Small intestine (tissue), 7 donors: Measurements from ENCODE around the gene HTR3E. TPM values are rescaled to one million over a fixed set of nuclear protein-coding genes. Genes with fewer than 3 reads are reported as not detected.
"Not testable (repeated sequence)": the region's sequence is repeated elsewhere in the genome, so short reads cannot be mapped to it uniquely, and the experiment has no call there.

Experiments
- DNase-seq, 2 donors: peaks; one replicate each; pipeline versions ENCODE4 v3.0.0 to v3.0.0-alpha.2; 2013
- FAIRE-seq: peaks from 2 replicates; lab custom pipeline; 2012; peaks lifted over from hg19 to GRCh38; lab: Jason Lieb, UNC
- H3K27ac ChIP-seq, 3 donors: one replicate each; pipeline ENCODE4 v1.5.1; 2013; ENCODE audit warnings: low read length in 2 of 3, mild to moderate bottlenecking in 2 of 3, control low read depth in 1 of 3, inconsistent platforms in 1 of 3, low read depth in 1 of 3, moderate library complexity in 1 of 3
- H3K27me3 ChIP-seq, 3 donors: one replicate each; pipeline ENCODE4 v1.6.1; 2013; ENCODE audit warnings: low read length in 3 of 3, inconsistent platforms in 1 of 3; ENCODE audit not compliant: control insufficient read depth in 3 of 3, insufficient read depth in 3 of 3
- H3K36me3 ChIP-seq, 3 donors: one replicate each; pipeline ENCODE4 v1.6.1; 2013; ENCODE audit warnings: low read length in 3 of 3, inconsistent platforms in 1 of 3, low read depth in 1 of 3, mild to moderate bottlenecking in 1 of 3, moderate library complexity in 1 of 3; ENCODE audit not compliant: control insufficient read depth in 3 of 3, insufficient read depth in 2 of 3
- H3K4me1 ChIP-seq, 3 donors: one replicate each; pipeline ENCODE4 v1.6.1; 2013; ENCODE audit warnings: low read length in 2 of 3, inconsistent platforms in 1 of 3, low read depth in 1 of 3, mild to moderate bottlenecking in 1 of 3, moderate library complexity in 1 of 3; ENCODE audit not compliant: control insufficient read depth in 3 of 3, insufficient read depth in 2 of 3
- H3K4me3 ChIP-seq, 3 donors: one replicate each; pipeline ENCODE4 v1.5.1; 2013; ENCODE audit warnings: low read length in 3 of 3, control low read depth in 1 of 3, inconsistent platforms in 1 of 3, low read depth in 1 of 3, mild to moderate bottlenecking in 1 of 3, moderate library complexity in 1 of 3
- H3K9me3 ChIP-seq, 2 donors: one replicate each; pipeline ENCODE4 v1.6.1; 2013; ENCODE audit warnings: low read depth in 1 of 2, low read length in 1 of 2; ENCODE audit not compliant: control insufficient read depth in 2 of 2, insufficient read depth in 1 of 2
- WGBS, 3 donors: extraction: QIAGEN DNeasy Blood & Tissue Kit; methylation state at CpG; one replicate each; pipeline ENCODE4 v1.1.7; 2013; 5-methylcytosine and 5-hydroxymethylcytosine counted together
- polyA plus RNA-seq, 4 donors: library from polyadenylated mRNA; stranded (reverse) in 3 of 4; unstranded in 1 of 4; fragments of 200-250 nt in 3 of 4; fragments of 120-200 nt in 1 of 4; gene quantifications; one replicate each; pipeline versions ENCODE4 v1.2.1 to v1.2.3, GENCODE V29; 2013
- donor health status: healthy with polysubstance abuse.
- donor health status: control.
- donor health status: control.
- donor health status: Bipolar disorder and iron deficiency.
- donor health status: healthy.

HTR3E gene
- polyA plus RNA-seq, 4 donors = 0.06 to 2.7 (median 1.2) TPM

DNA sequence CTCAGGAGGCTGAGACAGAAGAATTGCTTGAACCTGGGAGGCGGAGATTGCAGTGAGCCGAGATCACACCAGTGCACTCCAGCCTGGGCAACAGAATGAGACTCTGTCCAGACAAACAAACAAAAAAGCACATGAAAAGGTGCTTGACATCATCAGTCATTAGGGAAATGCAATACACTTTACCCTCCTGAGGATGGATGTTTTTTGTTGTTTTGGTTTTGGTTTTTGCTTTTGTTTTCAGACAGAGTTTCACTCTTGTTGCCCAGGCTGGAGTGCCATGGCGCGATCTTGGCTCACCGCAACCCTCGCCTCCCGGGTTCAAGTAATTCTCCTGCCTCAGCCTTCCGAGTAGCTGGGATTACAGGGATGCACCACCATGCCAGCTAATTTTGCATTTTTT lies 24.2 kb downstream of the HTR3E start:
- not testable (repeated sequence) for H3K4me3 ChIP-seq, DNase-seq, FAIRE-seq, H3K9me3 ChIP-seq, H3K27ac ChIP-seq, H3K36me3 ChIP-seq, H3K4me1 ChIP-seq, H3K27me3 ChIP-seq
- 92 to 97% (median 93%) methylated on average over 8 of the region's 8 CpGs for WGBS, 3 donors

DNA sequence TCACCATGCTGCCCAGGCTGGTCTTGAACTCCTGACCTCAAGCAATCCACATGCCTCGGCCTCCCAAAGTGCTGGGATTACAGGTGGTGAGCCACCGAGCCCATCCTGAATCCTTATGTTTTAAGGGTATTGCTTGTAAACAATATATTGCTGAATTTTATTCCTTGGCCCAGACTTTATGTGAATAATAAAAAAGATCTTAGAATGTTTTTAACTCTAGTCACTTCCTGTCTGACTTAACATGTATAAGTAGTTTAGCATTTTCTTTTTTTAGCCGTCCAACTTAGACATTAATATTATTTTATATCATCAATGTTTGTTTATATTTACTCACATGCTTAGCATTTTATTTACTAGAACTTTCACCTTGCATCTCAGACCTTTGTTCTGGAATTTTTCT lies 29.1 kb downstream of the HTR3E start:
- Histone ChIP-seq H3K9me3 (no peaks in the 10 kb centered on the region), H3K27me3 (no peaks in the 10 kb centered on the region), H3K36me3 (no peaks in the 10 kb centered on the region), H3K27ac (no peak overlapping the region), H3K4me1 (no peaks in the 10 kb centered on the region), H3K4me3 (no peak overlapping the region)
- DNase-seq = no peak
- no peak for FAIRE-seq
- WGBS, 3 donors = 73 to 76% (median 73%) methylated on average over 3 of the region's 3 CpGs

DNA sequence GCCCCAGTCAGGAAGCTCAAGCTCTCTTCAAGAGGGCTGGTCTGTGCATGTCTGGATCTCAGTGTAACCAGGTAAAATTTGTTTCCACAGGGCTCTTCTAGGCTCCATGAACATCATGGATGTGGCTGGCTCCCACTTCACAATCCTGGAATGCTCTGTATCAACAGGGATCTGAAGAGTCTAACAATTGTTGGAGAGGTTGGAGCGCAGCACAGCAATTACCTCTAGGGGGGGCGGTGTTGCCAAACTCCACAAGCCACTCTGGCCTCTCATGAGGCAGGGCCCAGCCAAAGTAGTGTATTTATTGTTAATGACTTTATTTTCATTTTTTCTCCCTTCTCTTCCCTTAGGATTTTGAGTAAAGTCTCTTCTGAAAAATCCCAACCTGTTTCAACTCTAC lies 32.1 kb downstream of the HTR3E start:
- DNase-seq (peak; percentile 29 to 31), FAIRE-seq (no peak)
- H3K4me1 ChIP-seq = no peaks in the 10 kb centered on the region

DNA sequence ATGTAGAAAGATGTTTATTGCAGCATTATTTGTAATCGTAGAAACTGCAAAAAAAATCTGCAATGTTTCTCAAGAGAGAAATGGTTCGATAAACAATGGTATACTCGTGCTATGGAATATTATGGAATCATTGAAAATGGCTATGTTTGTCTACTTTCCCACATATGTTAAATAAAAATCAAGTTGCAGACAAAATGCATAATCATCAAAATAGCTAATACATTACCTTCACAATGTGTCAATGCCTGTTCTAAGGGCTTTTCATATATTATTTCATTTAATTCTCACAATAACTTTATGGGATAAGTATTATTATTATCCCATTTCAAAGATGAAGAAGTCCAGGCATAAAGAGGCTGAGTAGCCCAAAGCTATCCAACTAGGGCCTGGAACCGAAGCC lies 36.1 kb downstream of the HTR3E start:
- Histone ChIP-seq H3K27me3 (no peaks in the 10 kb centered on the region), H3K9me3 (no peaks in the 10 kb centered on the region), H3K36me3 (peaks cover 0 to 5% (median 2%) of the 10 kb centered on the region in 3 donors), H3K4me1 (peaks cover 4 to 16% (median 5%) of the 10 kb centered on the region in 3 donors), H3K27ac (no peak overlapping the region), H3K4me3 (no peak overlapping the region)
- WGBS, 3 donors = 94 to 96% (median 95%) methylated on average over 4 of the region's 4 CpGs
- FAIRE-seq (no peak), DNase-seq (no peak)

More for the DNA sequence above, 32.1 kb downstream of the HTR3E start:
- H3K27me3 ChIP-seq = no peaks in the 10 kb centered on the region
- no peak overlapping the region for H3K27ac ChIP-seq
- WGBS, 3 donors = 17 to 36% (median 29%) methylated on average over 2 of the region's 2 CpGs
- no peaks in the 10 kb centered on the region for H3K9me3 ChIP-seq
- no peak overlapping the region for H3K4me3 ChIP-seq
- no peaks in the 10 kb centered on the region for H3K36me3 ChIP-seq

DNA sequence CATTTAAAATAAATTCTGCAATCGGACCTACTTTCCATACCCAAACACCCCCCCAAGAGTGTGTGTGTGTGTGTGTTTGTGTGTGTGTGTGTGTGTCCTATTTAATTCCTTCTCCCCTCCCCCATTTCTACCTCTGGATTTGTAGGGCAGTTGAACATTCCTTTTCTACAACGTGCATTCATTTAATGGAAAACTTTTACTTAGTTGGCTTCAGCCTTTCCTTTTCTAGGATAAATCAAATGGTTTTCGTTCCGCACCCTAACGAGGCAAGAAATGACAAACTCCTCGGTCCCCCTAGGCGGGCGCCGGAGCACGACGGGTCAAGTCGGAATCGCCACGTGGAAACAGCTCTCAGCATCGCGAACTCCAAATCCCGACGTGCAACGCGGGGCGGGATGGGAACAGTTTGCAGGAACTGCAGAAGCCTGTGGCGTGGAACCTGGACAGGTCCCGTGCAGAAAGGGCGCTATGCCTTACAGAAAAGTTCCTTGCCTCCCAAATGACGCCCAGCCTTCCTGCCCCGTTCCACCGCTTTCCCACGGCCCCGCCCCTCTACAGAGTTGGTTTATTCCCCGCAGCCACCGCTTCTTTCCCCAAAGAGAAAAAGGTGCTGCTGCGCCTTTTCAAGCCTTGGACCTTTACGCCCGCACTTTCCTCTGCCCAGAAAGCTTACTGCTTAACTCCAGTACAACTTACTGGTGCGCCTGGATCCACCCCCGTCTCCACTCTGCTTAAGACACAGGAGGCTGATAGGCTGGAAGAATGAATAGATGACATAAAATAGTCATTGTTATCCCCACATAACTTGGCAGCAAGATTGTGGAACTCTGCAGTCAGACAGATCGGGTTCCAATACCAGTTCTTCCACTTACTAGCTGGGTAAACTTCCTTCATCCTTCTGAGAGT lies 37.2 kb downstream of the HTR3E start:
- peak; percentile 87 to 88 for DNase-seq
- peak overlapping the region; percentile 78 to 88 (median 78) for H3K4me3 ChIP-seq
- peak overlapping the region; percentile 67 to 91 (median 68) for H3K27ac ChIP-seq
- no peaks in the 10 kb centered on the region for H3K27me3 ChIP-seq
- peaks cover 0 to 16% (median 2%) of the 10 kb centered on the region in 3 donors for H3K36me3 ChIP-seq
- no peaks in the 10 kb centered on the region for H3K9me3 ChIP-seq
- H3K4me1 ChIP-seq = peaks cover 4 to 16% (median 5%) of the 10 kb centered on the region in 3 donors
- FAIRE-seq = no peak
- WGBS, 3 donors = 1 to 2% (median 2%) methylated on average over 36 to 37 of the region's 37 CpGs

DNA sequence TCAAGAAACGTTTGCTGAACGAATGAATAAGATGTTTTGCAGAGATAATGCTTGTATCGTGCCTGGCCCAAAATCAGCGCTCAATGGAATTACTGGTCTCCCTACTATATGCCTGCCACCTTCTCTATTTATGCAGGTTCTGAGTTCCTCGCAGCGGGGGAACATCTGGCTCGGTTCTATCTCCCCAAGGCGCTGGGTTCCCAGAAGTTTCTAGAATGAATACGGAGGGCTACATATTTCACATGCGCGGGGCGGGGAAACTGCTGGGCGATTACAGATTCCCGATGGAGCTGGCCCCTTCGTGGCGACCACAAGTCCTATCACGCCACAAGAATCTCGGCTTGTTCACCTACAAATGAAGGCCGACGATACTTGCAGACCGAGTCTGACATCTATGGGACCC lies 37.9 kb downstream of the HTR3E start:
- H3K4me3 ChIP-seq = peak overlapping the region; percentile 78 to 88 (median 78)
- no peaks in the 10 kb centered on the region for H3K9me3 ChIP-seq
- peak overlapping the region; percentile 67 to 91 (median 68) for H3K27ac ChIP-seq
- DNase-seq (no peak), FAIRE-seq (no peak)
- H3K36me3 ChIP-seq = peaks cover 0 to 20% (median 2%) of the 10 kb centered on the region in 3 donors
- peaks cover 4 to 16% (median 5%) of the 10 kb centered on the region in 3 donors for H3K4me1 ChIP-seq
- 0% methylated on average over 21 of the region's 21 CpGs for WGBS, 3 donors
- H3K27me3 ChIP-seq = no peaks in the 10 kb centered on the region

DNA sequence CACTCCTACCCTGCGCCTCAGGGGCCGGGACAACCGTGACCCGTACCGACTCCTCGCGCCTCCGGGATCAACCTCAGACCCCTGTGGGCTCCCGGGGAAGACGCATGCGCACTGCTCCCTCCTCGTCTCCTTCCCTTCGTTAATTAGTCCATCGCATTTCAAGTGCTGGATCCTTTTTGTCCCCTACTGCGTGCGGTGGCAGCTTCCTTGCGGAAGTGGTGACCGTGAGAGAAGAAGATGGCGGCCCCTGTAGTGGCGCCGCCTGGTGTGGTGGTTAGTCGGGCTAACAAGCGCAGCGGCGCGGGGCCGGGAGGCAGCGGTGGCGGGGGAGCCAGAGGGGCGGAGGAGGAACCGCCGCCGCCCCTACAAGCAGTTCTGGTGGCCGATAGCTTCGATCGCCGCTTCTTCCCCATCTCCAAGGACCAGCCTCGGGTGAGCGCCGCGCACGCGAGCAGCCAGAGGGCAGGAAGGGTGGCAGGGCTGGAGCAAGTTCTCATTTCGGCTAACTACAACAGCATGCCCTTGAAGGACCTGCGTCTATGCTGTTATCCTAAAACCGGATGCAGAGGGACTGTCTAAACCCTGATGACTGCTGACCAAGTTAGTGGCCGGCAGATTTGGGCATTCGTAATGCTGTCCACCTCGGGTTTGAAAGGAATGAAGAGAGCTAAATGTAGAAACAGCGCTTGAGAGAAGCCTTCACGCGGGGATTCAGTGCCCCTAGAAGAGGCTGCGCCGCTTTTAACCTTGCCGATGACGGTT lies 38.5 kb downstream of the HTR3E start, which contains the start of gene EIF2B5:
Gene EIF2B5, plus strand, starts transcription at position 210 of the 762 bp plus-strand sequence. Its CDS starts 28 bp downstream, at position 238.
- peaks cover 4 to 16% (median 5%) of the 10 kb centered on the region in 3 donors for H3K4me1 ChIP-seq
- DNase-seq (peak; percentile 96), FAIRE-seq (no peak)
- H3K27me3 ChIP-seq = no peaks in the 10 kb centered on the region
- peak within 1 kb of the TSS; percentile 78 to 88 (median 78) for H3K4me3 ChIP-seq
- 0% methylated on average over 48 to 56 of the region's 56 CpGs for WGBS, 3 donors
- H3K27ac ChIP-seq = peak within 1 kb of the TSS; percentile 67 to 91 (median 68)
- peaks cover 2 to 22% (median 2%) of the 10 kb centered on the region in 3 donors for H3K36me3 ChIP-seq
- no peaks in the 10 kb centered on the region for H3K9me3 ChIP-seq

DNA sequence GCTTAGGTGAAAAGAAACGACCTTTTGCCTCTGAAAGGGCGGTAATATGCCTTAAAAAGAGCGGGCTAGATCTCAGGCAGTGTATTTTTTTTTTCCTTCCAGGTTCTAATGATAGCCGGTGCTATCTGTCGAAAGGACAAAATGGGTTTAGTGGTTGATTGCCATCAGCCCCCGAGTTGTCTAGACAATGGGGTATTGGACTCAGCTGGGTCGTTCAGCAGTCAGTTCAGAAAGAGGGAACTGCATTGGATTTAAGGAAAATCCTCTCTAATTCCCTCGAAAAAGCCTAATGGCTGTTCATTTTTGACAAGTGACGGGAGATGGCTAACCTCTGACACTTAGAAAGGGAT lies 39.0 kb downstream of the HTR3E start:
- peak overlapping the region; percentile 67 to 91 (median 68) for H3K27ac ChIP-seq
- no peaks in the 10 kb centered on the region for H3K9me3 ChIP-seq
- DNase-seq = no peak
- 1 to 2% (median 1%) methylated on average over 9 of the region's 9 CpGs for WGBS, 3 donors
- peaks cover 4 to 16% (median 5%) of the 10 kb centered on the region in 3 donors for H3K4me1 ChIP-seq
- peaks cover 2 to 26% (median 5%) of the 10 kb centered on the region in 3 donors for H3K36me3 ChIP-seq
- peak overlapping the region; percentile 78 to 88 (median 78) for H3K4me3 ChIP-seq
- no peaks in the 10 kb centered on the region for H3K27me3 ChIP-seq
- FAIRE-seq = no peak
